Suprapubic skin (tissue), 4 donors: ENCODE measurements around the gene SLC9A9. TPM values are rescaled to one million over a fixed set of nuclear protein-coding genes. Genes with fewer than 3 reads are reported as not detected.

Source experiments
- DNase-seq, 2 donors: peaks; one replicate each; pipeline ENCODE4 v3.0.0-alpha.2; 2019; ENCODE audit warnings: low spot score in 2 of 2
- H3K27ac ChIP-seq: fragments of 200-600 bp; sonication (generic); one replicate; pipeline ENCODE4 v1.5.1; 2019
- H3K27me3 ChIP-seq: fragments of 200-600 bp; sonication (generic); one replicate; pipeline ENCODE4 v1.5.1; 2019
- H3K36me3 ChIP-seq: fragments of 200-600 bp; sonication (generic); one replicate; pipeline ENCODE4 v1.5.1; 2019
- H3K4me1 ChIP-seq: fragments of 200-600 bp; sonication (generic); one replicate; pipeline ENCODE4 v1.5.1; 2019
- H3K4me3 ChIP-seq: fragments of 200-600 bp; sonication (generic); one replicate; pipeline ENCODE4 v1.5.1; 2019; ENCODE audit warnings: mild to moderate bottlenecking
- H3K9me3 ChIP-seq: fragments of 200-600 bp; sonication (generic); one replicate; pipeline ENCODE4 v1.5.1; 2019
- CTCF ChIP-seq, 2 donors: fragments of 200-600 bp in 1 of 2; fragments of 450-650 bp in 1 of 2; sonication (generic) in 1 of 2; IDR thresholded peaks; one replicate each; pipeline ENCODE4 v1.5.1; 2016 to 2019; ENCODE audit warnings: antibody characterized with exemption in 2 of 2, mild to moderate bottlenecking in 1 of 2, moderate library complexity in 1 of 2
- EP300 ChIP-seq: sonication (generic); formaldehyde crosslinking; IDR thresholded peaks from one replicate; pipeline ENCODE4 v1.6.1; 2017; ENCODE audit warnings: antibody characterized with exemption
- POLR2A ChIP-seq, 2 donors: fragments of 450-650 bp; IDR thresholded peaks; one replicate each; pipeline ENCODE4 v1.6.1; 2017; ENCODE audit warnings: antibody characterized with exemption in 2 of 2, mild to moderate bottlenecking in 2 of 2, moderate library complexity in 2 of 2
- POLR2AphosphoS5 ChIP-seq, 3 donors: sonication (generic); formaldehyde crosslinking; IDR thresholded peaks; one replicate each; pipeline ENCODE4 v1.6.1; 2017; ENCODE audit warnings: antibody characterized with exemption in 3 of 3
- WGBS: methylation state at CpG from one replicate; pipeline ENCODE4 v1.1.5; 2018; 5-methylcytosine and 5-hydroxymethylcytosine counted together
- total RNA-seq, 4 donors: library from RNA; depleted of rRNA; stranded (reverse); fragments of >200 nt; gene quantifications; one replicate each; pipeline ENCODE4 v1.1.0, GENCODE V29; 2016

The SLC9A9 gene
- total RNA-seq, 4 donors from 2014 or later: 16.6 to 51.0 (median 30.0) TPM

- Histone ChIP-seq H3K36me3 (no peaks in the 10 kb centered on the region), H3K9me3 (no peaks in the 10 kb centered on the region), H3K27ac (no peak overlapping the region), H3K4me1 (peaks cover 3% of the 10 kb centered on the region), H3K27me3 (no peaks in the 10 kb centered on the region), H3K4me3 (no peak overlapping the region)
- TF ChIP-seq POLR2AphosphoS5 (IDR thresholded peaks at IDR 0.05) (no peak), CTCF (IDR thresholded peaks at IDR 0.05) (no peak)
- no peak for DNase-seq
- 74% methylated on average over 5 of the region's 5 CpGs for WGBS
Measured at GRCh38 chr3:143771939-143772338, 76.3 kb downstream of the SLC9A9 start.

- WGBS: 76% methylated on average over 3 of the region's 3 CpGs
- peaks cover 3% of the 10 kb centered on the region for H3K4me1 ChIP-seq
- no peak for TF ChIP-seq CTCF (IDR thresholded peaks at IDR 0.05)
- no peak for TF ChIP-seq EP300
- TF ChIP-seq POLR2AphosphoS5 (IDR thresholded peaks at IDR 0.05): no peak
- TF ChIP-seq POLR2A (IDR thresholded peaks at IDR 0.05): no peak
- H3K27ac ChIP-seq: no peak overlapping the region
- no peak for DNase-seq
- no peaks in the 10 kb centered on the region for H3K36me3 ChIP-seq
- no peaks in the 10 kb centered on the region for H3K27me3 ChIP-seq
- no peak overlapping the region for H3K4me3 ChIP-seq
- no peaks in the 10 kb centered on the region for H3K9me3 ChIP-seq
Measured at GRCh38 chr3:143771258-143771657, 77.0 kb downstream of the SLC9A9 start.

GRCh38 chr3:143770391-143770790, 77.9 kb downstream of the SLC9A9 start:
- Histone ChIP-seq H3K4me3 (no peak overlapping the region), H3K4me1 (peaks cover 3% of the 10 kb centered on the region), H3K36me3 (no peaks in the 10 kb centered on the region), H3K27me3 (no peaks in the 10 kb centered on the region), H3K9me3 (no peaks in the 10 kb centered on the region), H3K27ac (no peak overlapping the region)
- DNase-seq: no peak
- WGBS: 68% methylated on average over 2 of the region's 2 CpGs
- TF ChIP-seq EP300: no peak
- no peak for TF ChIP-seq POLR2A (IDR thresholded peaks at IDR 0.05)
- TF ChIP-seq POLR2AphosphoS5 (IDR thresholded peaks at IDR 0.05): no peak
- TF ChIP-seq CTCF (IDR thresholded peaks at IDR 0.05): no peak

- Histone ChIP-seq H3K27me3 (no peaks in the 10 kb centered on the region), H3K4me3 (no peak overlapping the region), H3K27ac (no peak overlapping the region), H3K9me3 (no peaks in the 10 kb centered on the region), H3K36me3 (no peaks in the 10 kb centered on the region), H3K4me1 (peaks cover 3% of the 10 kb centered on the region)
- 50% methylated on average over 1 of the region's 1 CpG for WGBS
- TF ChIP-seq EP300 (no peak), POLR2A (IDR thresholded peaks at IDR 0.05) (no peak), POLR2AphosphoS5 (IDR thresholded peaks at IDR 0.05) (no peak), CTCF (IDR thresholded peaks at IDR 0.05) (no peak)
- no peak for DNase-seq
Measured at GRCh38 chr3:143769616-143770015, 78.7 kb downstream of the SLC9A9 start.

- no peaks in the 10 kb centered on the region for H3K27me3 ChIP-seq
- no peaks in the 10 kb centered on the region for H3K9me3 ChIP-seq
- no peaks in the 10 kb centered on the region for H3K36me3 ChIP-seq
- WGBS: 90% methylated on average over 1 of the region's 1 CpG
- TF ChIP-seq CTCF (IDR thresholded peaks at IDR 0.05) (no peak), EP300 (no peak), POLR2A (IDR thresholded peaks at IDR 0.05) (no peak), POLR2AphosphoS5 (IDR thresholded peaks at IDR 0.05) (no peak)
- DNase-seq: no peak
- H3K4me3 ChIP-seq: no peak overlapping the region
- H3K4me1 ChIP-seq: no peaks in the 10 kb centered on the region
- no peak overlapping the region for H3K27ac ChIP-seq
Measured at GRCh38 chr3:143764840-143765239, 83.4 kb downstream of the SLC9A9 start.
